Embryonic facial prominence (tissue), 1 donor: ENCODE data around the gene TENT5A.

ENCODE experiments used
- DNase-seq: peaks from one replicate; pipeline ENCODE4 v3.0.0-alpha.2; 2016; ENCODE audit errors: extremely low spot score

The TENT5A gene

GRCh38 chr6:81713205-81713604, 39.3 kb downstream of the TENT5A start:
- no peak for DNase-seq

DNA sequence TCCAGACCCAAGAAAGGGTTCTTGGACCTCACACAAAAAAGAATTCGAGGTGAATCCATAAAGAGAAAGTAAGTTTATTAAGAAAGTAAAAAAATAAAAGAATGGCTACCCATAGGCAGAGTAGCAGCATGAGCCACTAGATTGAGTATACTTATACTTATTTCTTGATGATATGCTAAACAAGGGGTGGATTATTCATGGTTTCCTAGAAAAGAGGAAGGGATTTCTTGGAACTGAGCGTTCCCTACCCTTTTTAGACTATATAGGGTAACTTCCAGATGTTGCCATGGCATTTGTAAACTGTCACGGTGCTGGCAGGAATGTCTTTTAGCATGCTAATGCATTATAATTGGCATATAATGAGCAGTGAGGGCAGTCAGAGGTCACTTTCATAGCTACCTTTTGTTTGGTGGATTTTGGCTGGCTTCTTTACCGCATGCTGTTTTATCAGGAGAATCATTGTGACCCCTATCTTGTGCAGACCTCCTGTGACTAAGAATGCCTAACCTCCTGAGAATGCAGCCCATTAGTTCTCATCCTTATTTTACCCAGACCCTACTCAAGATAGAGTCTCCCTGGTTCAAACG, 44.3 kb downstream of the TENT5A start:
- no peak for DNase-seq

DNA sequence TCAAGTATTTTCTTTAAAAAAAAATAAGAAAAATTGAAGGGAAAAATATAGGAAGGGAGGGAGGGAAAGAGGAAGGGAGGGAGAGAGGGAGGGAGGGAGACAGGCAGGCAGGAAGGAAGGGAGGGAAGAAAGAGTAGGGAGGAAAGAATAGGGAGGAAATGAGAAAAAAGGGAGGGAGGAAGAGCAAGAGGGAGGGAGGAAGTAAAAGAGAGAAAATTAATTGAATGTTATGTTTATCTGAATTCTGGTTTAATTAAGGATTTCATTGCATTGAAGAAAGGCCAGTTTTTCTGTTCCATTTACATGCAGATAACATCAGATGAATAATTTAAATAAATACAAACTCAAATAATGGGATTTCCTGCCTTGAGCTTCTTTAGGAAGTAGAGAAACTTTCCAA, 47.8 kb downstream of the TENT5A start:
- DNase-seq = no peak

DNA sequence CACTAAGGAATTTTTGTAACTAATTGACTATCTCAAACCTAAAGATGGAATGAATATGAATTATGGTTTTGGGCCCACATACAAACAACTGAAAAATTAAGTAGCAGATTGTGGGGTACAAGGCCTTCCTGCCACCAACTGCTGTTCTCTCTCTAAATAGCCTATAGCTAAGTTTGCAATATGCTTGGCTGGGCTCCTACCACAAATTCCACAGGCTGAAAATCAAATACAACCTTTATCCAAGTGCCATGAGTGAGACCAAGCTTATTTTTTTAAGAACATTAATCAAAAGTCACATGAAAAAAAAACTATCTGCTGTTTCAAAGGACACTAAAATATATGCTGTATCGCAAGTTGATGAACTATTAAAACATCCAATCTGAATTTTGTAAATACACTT, 52.1 kb downstream of the TENT5A start:
- DNase-seq = no peak

DNA sequence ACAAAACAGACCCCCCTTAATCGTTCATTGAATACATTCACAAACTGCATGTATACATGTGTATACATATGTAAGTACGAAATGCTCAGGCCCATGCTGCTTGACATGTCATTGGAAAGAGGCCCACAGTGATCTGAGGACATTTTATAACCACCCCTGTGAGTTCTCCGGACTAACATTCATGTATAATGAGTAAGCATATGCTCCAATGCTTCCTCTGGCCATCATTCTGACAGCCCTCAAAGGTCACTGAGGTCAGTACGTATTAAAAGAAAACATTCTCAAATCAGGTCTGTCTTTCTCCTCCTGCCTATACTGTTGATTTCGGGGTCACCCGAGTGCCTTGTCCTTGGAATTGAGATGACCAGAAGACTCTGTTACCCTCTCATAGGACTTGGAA, 54.9 kb downstream of the TENT5A start:
- DNase-seq = no peak

DNA sequence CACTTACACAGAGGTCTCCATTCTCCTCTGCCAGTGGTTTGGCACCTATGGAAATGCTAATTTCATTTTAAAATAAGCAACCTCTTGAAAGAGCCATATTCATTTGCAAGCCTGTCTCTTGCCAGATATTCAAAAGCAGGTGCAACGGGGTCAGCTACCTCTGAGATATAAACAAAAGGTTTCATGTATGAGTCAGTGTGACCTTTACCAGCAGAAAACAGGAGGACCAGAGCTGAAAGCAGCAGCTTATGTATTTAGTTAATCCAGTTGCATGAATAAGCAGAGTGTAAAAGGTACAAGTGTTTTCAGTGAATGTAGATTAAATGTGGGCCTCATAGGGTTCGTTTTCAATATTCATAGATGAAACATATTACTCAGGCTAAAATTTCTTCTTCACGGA, 56.0 kb downstream of the TENT5A start:
- DNase-seq = no peak
